Cardiac muscle cell (in vitro differentiated cells and primary cell): Measurements from ENCODE around the gene MGAT5. TPM values are rescaled to one million over a fixed set of nuclear protein-coding genes. Genes with fewer than 3 reads are reported as not detected.
A peak's percentile ranks its signal among the peaks of the same experiment; 100 is the strongest.

ENCODE experiments used
- DNase-seq, 2 donors: peaks; one replicate each; pipeline versions ENCODE4 v3.0.0 to v3.0.0-alpha.2; 2010 to 2017; ENCODE audit warnings: low read depth in 1 of 2, low spot score in 1 of 2
- H3K27ac ChIP-seq: fragments of 200-600 bp; sonication (generic); 2 replicates; pipeline ENCODE4 v1.5.1; 2016
- H3K27me3 ChIP-seq: fragments of 200-600 bp; sonication (generic); 2 replicates; pipeline ENCODE4 v1.6.0; 2016; ENCODE audit warnings: control low read depth
- H3K36me3 ChIP-seq: fragments of 200-600 bp; sonication (generic); 2 replicates; pipeline ENCODE4 v1.5.1; 2016; ENCODE audit warnings: control low read depth
- H3K4me1 ChIP-seq: fragments of 200-600 bp; sonication (generic); 2 replicates; pipeline ENCODE4 v1.8.1; 2017; ENCODE audit warnings: low read depth, mild to moderate bottlenecking, mixed run types
- H3K4me3 ChIP-seq: fragments of 200-600 bp; sonication (generic); 2 replicates; pipeline ENCODE4 v1.5.1; 2016; ENCODE audit warnings: mild to moderate bottlenecking
- H3K9me3 ChIP-seq: fragments of 200-600 bp; sonication (generic); 2 replicates; pipeline ENCODE4 v1.5.1; 2017; ENCODE audit warnings: low read depth, mild to moderate bottlenecking, control low read depth
- polyA plus RNA-seq: library from polyadenylated mRNA; unstranded; fragments of >200 nt; fragmentation: Nextera tagmentation; extraction: Ambion mirVana; gene quantifications from 2 replicates; pipeline ENCODE4 v1.2.1, GENCODE V29; 2016
- total RNA-seq: library from RNA; depleted of rRNA; stranded (reverse); fragments of >200 nt; gene quantifications from 2 replicates; pipeline ENCODE4 v1.2.3, GENCODE V29; 2016
- TF ChIP-seq, protein P1 (sequence below): IDR thresholded peaks from 2 replicates; pipeline ENCODE4 v1.5.1; 2012; ENCODE audit warnings: low read depth, mild to moderate bottlenecking, low read length

MGAT5 gene
- total and polyA plus RNA-seq, 2 experiments from 2014 or later = 12.5 to 66.8 TPM

DNA sequence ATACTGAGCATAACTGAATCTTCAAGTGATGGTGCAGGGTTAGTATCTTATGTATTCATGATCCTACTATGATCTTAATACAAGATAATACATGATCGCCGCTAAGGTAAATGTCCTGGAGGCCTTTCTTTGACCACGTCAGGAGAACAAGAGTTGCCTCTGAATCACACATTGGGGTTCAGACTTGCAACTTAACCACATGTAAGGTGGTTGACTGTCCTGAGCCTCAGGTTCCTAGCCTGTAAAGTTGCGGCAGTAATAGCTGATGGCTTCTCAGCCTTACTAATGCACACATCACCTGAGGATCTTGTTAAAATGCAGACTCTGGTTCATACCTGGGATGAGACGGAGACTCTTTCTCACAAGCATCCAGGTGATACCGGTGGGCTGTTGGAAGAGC, 112.5 kb downstream of the MGAT5 start:
- Histone ChIP-seq H3K4me1 (peaks cover 4% of the 10 kb centered on the region), H3K36me3 (peaks cover 8% of the 10 kb centered on the region), H3K27ac (no peak overlapping the region), H3K27me3 (no peaks in the 10 kb centered on the region), H3K4me3 (no peak overlapping the region), H3K9me3 (no peaks in the 10 kb centered on the region)
- no peak for DNase-seq
- TF ChIP-seq, protein P1, sequence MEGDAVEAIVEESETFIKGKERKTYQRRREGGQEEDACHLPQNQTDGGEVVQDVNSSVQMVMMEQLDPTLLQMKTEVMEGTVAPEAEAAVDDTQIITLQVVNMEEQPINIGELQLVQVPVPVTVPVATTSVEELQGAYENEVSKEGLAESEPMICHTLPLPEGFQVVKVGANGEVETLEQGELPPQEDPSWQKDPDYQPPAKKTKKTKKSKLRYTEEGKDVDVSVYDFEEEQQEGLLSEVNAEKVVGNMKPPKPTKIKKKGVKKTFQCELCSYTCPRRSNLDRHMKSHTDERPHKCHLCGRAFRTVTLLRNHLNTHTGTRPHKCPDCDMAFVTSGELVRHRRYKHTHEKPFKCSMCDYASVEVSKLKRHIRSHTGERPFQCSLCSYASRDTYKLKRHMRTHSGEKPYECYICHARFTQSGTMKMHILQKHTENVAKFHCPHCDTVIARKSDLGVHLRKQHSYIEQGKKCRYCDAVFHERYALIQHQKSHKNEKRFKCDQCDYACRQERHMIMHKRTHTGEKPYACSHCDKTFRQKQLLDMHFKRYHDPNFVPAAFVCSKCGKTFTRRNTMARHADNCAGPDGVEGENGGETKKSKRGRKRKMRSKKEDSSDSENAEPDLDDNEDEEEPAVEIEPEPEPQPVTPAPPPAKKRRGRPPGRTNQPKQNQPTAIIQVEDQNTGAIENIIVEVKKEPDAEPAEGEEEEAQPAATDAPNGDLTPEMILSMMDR = no peak

DNA sequence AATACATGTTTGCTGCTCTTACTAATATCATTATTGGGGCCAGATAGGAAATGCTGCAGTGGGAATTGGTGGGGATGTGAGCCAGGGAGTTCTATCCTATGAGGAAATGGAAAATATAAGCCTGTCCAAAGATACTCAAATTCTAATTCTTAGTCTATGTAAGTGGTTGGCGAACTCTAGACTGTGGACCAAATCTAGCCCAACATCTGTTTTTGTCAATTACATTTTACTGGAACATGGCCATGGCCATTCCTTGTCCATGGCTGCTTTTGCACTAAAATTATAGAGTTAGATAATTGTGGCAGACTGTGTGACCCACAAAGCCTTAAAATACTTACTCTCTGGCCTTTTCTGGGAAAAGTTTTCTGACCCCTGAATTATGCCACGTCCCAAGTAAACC, 113.3 kb downstream of the MGAT5 start:
- no peak overlapping the region for H3K4me3 ChIP-seq
- DNase-seq = no peak
- H3K9me3 ChIP-seq = no peaks in the 10 kb centered on the region
- no peak overlapping the region for H3K27ac ChIP-seq
- H3K4me1 ChIP-seq = peaks cover 5% of the 10 kb centered on the region
- peaks cover 8% of the 10 kb centered on the region for H3K36me3 ChIP-seq
- no peaks in the 10 kb centered on the region for H3K27me3 ChIP-seq
- TF ChIP-seq, protein P1 = no peak

DNA sequence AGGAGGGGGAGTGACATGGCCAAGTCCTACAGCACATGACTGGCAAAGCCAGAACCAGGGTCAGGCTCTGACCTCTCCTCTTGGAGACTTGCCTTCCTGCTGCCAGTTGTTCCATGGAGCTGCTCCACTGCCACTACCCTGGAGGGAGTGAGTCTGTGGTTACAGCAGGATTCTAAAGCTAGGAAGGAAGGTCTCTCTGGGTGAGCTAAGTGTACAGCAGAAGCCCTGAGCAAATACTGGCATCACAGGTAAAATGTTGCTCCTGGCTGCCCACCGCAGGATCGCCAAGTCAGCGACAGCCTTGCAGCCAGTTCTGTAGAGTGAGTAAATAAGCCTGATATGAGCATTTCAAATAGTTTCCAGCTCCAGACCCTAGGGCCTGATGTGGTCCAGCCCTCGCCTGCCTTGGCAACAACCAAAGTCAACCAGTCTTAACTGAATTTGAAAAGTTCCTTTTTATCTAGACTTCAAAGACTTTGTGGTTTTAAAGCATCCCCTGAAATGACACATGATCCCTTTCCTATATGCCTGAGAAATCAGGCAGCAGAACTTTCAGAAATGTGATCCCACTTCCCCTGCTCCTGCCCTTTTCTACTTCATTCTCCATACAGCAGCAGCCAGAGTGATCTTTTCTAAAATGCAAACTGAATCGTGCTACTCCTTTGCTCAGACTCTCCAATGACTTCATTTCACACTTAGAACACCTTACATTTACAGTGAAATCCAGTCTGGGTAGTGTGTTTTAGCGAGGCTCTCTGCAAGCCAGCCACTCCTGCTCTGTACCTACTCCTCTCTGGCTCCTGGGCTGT, 114.3 kb downstream of the MGAT5 start:
- Histone ChIP-seq H3K27me3 (no peaks in the 10 kb centered on the region), H3K4me3 (no peak overlapping the region), H3K9me3 (no peaks in the 10 kb centered on the region), H3K4me1 (peaks cover 10% of the 10 kb centered on the region), H3K27ac (peak overlapping the region; percentile 55), H3K36me3 (peaks cover 4% of the 10 kb centered on the region)
- TF ChIP-seq, protein P1 = no peak
- DNase-seq = peak in 1 of 2 donors; percentile 33

DNA sequence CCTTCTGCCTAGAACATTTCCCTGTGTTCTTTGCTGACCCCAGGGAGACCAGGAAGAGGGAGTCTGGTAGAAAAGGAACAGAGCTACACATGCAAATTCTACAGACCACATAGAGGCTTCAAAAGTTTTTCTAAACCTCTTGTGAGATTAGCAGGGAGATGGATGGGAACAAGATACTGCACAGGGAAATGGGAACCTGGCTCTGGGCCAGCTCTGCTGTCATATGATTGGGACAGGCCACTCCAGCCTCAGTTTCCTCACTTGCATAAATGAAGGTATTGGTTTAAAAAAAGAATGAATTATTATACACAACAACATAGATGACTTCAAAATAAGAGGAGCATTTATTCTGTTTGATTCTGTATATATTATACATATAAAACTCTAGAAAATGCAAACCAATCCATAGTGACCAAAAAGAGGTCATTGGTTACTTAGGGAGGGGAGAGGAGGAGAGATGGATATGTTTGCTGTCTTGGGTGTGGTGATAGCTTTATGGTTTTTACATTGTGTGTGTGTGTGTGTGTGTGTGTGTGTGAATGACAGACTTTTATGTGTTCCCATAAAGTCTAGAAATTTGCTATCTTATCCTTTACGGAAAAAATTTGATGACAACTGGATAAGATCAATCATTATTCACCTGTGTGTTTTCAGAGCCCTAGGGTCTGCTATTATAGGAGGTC, 115.5 kb downstream of the MGAT5 start:
- no peaks in the 10 kb centered on the region for H3K36me3 ChIP-seq
- H3K27ac ChIP-seq = no peak overlapping the region
- TF ChIP-seq, protein P1 = no peak
- H3K4me1 ChIP-seq = peaks cover 17% of the 10 kb centered on the region
- H3K9me3 ChIP-seq = no peaks in the 10 kb centered on the region
- DNase-seq = no peak
- H3K27me3 ChIP-seq = no peaks in the 10 kb centered on the region
- H3K4me3 ChIP-seq = no peak overlapping the region

DNA sequence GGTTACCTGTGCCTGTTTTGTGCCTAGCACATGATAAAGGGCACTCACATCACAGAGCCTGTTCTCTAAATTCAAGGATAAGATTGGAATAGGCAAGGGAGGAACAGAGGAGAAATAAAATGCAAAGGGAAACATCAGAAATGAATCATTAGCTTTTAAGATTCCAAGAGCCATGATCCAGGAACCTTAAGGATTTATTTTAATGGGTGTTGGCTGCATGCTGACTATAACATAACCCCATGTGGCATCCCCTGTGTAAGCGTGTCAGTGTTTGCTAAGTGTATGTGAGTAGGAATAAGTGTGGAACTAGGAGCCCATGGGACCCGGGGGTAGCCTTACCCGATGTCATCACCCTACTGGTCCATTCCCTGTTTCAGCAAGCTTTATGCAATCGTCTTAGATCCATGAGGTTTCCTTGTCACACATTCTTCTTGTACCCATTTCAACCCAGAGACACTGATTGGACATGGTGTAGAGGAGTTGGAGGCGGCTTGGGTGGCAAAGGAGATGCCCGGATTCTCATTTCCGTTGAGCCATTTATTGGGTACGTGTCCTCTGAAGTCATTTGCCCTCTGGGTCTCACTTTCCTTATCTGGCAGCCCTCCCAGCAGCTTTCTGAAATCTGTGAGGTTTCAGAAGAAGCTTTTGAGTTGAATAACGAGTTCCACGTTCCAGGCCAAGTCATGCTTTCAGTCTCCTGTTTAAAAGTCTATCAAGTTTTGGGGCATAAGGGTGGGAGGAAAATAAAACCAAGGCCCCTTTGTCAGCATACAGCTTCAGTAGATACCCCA, 117.0 kb downstream of the MGAT5 start:
- H3K4me1 ChIP-seq = peaks cover 17% of the 10 kb centered on the region
- TF ChIP-seq, protein P1 = no peak
- H3K9me3 ChIP-seq = no peaks in the 10 kb centered on the region
- DNase-seq = no peak
- H3K27me3 ChIP-seq = no peaks in the 10 kb centered on the region
- H3K36me3 ChIP-seq = no peaks in the 10 kb centered on the region
- no peak overlapping the region for H3K27ac ChIP-seq
- H3K4me3 ChIP-seq = no peak overlapping the region
